GM21447 (cell line): ENCODE results near the gene ERI2.
"Not testable (repeated sequence)": the region's sequence is repeated elsewhere in the genome, so short reads cannot be mapped to it uniquely, and the experiment has no call there.

ENCODE experiments used
- ATAC-seq: cut with Tn5 transposase; IDR thresholded peaks from one replicate; pipeline ENCODE4 v1.9.1; 2021; ENCODE audit not compliant: unreplicated experiment

Gene ERI2

GRCh38 chr16:20767577-20767976, 38.7 kb downstream of the ERI2 start:
- ATAC-seq: no peak

DNA sequence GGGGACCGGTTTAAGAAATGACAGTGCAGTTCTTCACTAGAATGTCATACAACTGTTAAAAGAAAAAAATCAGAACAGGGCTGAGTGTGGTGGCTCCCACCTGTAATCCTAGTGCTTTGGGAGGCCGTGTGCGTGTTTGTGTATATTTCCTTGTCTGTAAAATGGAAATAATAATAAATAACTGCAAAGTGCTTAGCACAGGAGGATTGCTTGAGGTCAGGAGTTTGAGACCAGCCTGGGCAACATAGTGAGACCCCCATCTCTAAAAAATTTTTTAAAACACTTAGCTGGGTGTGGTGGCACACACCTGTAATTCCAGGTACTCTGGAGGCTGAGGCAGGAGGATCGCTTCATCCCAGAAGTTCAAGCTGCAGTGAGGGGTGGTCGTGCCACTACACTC, 40.0 kb downstream of the ERI2 start:
- no peak for ATAC-seq

DNA sequence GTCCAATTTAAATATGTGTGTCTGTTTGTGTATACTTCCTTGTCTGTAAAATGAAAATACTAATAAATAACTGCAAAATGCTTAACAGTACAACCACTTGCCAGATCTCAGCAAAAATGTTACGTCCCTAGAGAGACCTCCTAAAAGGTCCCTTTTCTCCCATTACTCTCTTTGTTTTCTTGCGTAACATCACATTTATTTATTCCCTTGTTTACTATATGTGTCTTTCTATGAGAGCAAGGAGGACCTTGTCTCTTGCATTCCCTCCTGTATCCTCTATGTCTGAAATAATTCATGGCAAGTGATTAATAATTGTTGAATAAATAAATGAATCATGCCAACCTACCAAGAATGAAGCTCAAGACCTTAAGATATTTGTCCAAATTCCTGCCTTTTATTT, 40.5 kb downstream of the ERI2 start:
- ATAC-seq: no peak

GRCh38 chr16:20764448-20764847, 41.8 kb downstream of the ERI2 start:
- not testable (repeated sequence) for ATAC-seq

- peak; percentile 98 for ATAC-seq
These were observed 42.6 kb downstream of the ERI2 start, which contains the start of gene ACSM3 for GRCh38 chr16:20763461-20764232. ACSM3 (plus strand) TSS chr16:20764014; CDS start chr16:20770035, 6,021 bp downstream.

DNA sequence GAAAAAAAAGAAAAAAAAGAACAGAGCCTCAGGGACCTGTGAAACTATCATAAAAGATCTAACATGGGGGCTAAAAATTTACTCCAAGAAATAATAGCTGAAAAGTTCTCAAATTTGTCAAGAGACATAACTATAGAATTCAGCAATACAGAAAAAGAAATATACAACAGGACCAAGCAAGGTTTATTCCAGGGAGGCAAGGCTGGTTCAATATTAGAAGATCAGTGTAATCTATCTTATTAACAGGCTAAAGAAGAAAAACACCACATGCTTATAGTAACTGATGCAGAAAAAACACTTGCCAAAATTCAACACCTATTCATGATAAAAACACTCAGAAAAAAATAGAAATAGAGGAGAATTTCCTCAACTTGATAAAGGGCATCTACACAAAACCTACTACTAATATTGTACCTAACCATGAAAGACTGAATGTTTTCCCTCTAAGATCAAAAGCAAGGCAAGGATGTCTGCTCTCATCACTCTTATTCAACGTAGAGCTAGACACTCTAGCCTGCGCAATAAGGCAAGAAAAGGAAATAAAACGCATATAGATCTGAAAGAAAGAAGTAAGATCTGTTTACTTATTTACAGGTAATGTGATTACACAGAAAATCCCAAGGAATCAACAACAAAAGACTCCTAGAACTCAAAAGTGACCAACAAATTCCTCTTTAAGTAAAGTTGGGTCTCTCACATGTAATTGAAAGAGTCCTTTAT, 43.7 kb downstream of the ERI2 start:
- ATAC-seq: no peak

DNA sequence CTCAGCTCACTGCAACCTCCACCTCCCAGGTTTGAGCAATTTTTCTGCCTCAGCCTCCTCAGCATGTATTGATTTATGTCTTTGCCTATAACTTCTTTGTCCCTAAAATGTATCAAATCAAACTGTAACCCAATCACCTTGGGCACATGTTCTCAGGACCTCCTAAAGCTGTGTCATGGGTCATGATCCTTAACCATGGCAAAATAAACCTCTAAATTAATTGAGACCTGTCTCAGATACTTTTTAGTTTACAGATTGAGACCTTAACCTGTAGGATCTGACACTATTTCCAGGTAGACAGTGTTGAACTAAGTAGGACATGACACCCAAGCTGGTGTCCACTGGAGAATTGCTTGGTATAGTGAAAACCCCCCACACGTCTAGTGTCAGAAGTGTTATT, 45.1 kb downstream of the ERI2 start:
- ATAC-seq: no peak

- no peak for ATAC-seq
These were observed 45.9 kb downstream of the ERI2 start for GRCh38 chr16:20760346-20760745.

- ATAC-seq: not testable (repeated sequence)
These were observed 50.5 kb downstream of the ERI2 start for GRCh38 chr16:20755799-20756198.

DNA sequence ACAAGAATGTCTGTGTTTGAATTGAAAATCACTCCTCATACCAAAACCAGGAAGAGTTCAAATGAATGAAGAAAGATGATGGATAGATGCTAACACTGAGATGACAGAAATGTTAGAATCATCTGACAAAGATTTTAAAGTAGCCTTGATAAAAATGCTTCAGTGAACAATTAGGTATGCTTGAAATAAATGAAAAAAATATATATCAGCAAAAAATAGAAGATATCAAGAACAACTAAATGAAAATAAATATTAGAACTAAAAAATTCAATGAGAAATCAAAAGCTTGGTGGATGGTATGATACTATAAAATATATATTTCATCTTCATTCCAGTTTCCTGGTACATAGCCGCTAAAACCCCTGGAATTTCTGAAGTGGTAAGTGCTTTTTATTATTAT, 51.0 kb downstream of the ERI2 start:
- no peak for ATAC-seq

DNA sequence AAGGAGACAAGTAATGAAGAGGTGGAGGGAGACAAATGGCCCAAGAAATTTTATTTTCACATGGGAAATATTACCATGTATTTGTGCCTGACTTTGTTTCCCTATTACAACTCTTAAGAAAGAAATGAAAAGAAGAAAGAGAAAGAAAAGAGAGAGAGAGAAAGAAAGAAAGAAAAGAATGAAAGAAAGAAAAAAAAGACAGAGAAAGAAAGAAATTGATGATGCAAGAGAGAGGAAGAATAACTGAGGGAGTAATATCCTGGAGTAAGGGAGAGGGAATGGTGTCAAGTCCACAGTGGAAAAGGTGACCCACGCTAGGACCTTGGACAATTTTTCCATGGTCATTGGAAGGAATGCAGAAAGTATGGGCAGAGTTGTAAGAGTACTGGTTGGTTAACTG, 52.5 kb downstream of the ERI2 start:
- no peak for ATAC-seq

DNA sequence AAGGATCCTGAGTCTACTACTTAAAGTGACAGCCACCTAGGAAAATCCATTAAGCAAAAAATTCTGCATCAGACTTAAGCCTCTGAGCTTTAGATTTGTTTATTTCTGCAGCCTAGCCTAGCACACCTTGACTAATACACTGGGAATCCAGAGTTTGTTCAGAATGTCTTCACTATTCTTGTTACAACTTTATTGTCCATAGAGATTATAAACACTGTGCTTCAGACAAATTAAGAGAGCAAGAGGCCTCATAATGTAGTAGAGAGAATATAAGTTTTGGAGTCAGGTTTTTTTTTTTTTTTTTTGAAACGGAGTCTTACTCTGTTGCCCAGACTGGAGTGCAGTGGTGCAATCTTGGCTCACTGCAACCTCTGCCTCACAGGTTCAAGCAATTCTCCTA, 55.7 kb downstream of the ERI2 start:
- ATAC-seq: no peak

- no peak for ATAC-seq
These were observed 56.8 kb downstream of the ERI2 start for GRCh38 chr16:20749474-20749873.

DNA sequence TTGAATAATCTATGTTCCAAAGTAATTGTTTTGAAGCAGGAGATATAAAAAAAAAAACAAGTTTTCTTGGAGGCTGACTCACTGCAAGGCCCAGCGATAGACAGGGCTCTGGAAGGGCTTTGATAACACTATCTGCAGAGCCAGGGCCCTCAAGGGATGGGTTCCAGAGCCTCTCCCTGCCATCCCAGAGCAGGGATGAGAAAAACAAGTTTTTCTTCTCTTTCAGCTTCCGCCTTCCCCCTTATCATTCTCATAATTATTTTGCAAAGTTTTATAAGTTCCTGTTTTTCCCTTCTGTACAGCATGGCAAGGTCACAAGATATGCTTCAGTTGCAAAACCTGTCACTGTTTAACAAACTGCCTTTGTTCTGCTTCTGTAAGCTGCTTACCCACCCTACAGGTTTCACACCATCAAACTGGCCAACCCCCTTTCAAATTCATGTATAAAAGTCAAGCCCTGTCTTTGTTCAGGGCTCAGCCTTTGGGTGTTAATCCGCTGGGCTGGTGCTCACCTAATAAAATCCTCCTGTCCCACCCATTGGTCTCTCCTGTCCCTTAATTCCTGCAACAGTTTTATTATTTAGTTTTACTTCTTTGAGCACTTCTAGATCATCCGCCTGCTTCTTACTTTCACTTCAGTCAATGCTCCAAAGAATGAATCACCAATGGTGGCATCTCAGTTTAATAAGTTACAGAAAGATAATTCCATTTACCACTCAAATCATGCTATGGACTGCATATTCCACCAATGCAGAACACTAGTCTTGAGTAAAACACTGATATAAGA, 59.0 kb downstream of the ERI2 start:
- no peak for ATAC-seq

DNA sequence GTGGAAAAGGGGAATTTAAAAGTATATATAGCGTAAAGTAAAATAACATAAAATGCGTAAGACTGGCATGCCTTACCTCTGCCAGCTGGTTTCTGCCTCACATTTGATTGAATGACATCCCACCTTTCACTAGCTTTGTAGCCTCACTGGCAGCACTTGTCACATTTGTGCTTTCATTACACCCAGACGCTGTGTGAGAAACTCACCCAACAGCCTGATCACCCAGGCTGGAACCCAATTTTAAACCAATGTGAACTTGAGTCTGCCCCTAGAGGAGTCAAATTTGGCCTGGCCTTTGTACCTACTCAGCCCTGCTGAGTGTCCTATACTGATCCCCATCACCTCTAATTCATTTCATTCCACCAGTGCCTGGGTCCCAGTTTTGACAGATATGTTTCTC, 59.8 kb downstream of the ERI2 start:
- ATAC-seq: no peak
